DOHH2 (cell line): ENCODE data around the gene YEATS2.

Source experiments
- EZH2phosphoT487 ChIP-seq: fragments of 200-600 bp; sonication (generic); IDR thresholded peaks from 2 replicates; pipeline ENCODE4 v1.6.1; 2017; ENCODE audit warnings: borderline replicate concordance, mild to moderate bottlenecking, antibody characterized with exemption, low read length, moderate library complexity, mixed read lengths
- TF ChIP-seq, protein P1 (sequence below): fragments of 200-600 bp; sonication (generic); IDR thresholded peaks from one replicate; pipeline ENCODE4 v1.5.1; 2014; ENCODE audit warnings: antibody characterized with exemption, mild to moderate bottlenecking, low read depth, low read length; ENCODE audit not compliant: poor library complexity, severe bottlenecking

DNA sequence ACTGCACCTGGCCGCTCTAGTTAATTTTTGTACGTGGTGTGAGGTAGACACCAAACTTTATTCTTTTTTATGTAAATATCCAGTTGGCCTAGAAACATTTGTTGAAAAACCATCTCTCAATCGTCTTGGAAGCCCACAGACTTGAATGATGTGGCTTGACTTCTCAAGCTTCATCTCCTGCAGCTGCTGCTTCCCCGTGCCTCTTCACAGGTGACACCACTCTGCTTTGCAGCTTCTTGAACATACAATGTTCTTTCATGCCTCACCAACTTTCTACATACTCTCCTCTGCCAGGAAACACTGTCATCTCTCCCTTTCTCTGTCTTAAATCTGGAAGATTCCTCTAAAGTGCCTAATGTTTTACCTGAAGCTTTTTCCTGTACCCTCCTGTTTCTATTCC is 92.2 kb downstream of the YEATS2 start:
- TF ChIP-seq, protein P1, sequence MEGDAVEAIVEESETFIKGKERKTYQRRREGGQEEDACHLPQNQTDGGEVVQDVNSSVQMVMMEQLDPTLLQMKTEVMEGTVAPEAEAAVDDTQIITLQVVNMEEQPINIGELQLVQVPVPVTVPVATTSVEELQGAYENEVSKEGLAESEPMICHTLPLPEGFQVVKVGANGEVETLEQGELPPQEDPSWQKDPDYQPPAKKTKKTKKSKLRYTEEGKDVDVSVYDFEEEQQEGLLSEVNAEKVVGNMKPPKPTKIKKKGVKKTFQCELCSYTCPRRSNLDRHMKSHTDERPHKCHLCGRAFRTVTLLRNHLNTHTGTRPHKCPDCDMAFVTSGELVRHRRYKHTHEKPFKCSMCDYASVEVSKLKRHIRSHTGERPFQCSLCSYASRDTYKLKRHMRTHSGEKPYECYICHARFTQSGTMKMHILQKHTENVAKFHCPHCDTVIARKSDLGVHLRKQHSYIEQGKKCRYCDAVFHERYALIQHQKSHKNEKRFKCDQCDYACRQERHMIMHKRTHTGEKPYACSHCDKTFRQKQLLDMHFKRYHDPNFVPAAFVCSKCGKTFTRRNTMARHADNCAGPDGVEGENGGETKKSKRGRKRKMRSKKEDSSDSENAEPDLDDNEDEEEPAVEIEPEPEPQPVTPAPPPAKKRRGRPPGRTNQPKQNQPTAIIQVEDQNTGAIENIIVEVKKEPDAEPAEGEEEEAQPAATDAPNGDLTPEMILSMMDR: no peak
- TF ChIP-seq EZH2phosphoT487: no peak
